Stimulated activated CD4-positive, alpha-beta T cell treated with anti-CD3 and anti-CD28 coated beads, TNF-alpha, amount 100 ng/mL, for 4 hours (primary cell): ENCODE results near the gene OR52N2.

Experiments
- DNase-seq, 3 experiments: peaks; one replicate each; pipeline ENCODE4 v3.0.0-alpha.2; 2020; ENCODE audit warnings: low read depth in 3 of 3

Gene OR52N2

GRCh38 chr11:5808500-5809121 is at the start of gene OR52N2:
Gene OR52N2 (plus strand): TSS chr11:5808924. CDS start chr11:5820336, 11,412 bp downstream.
- peak; percentile 44 to 50 (median 49) for DNase-seq

- no peak for DNase-seq
Measured at GRCh38 chr11:5767056-5767455, 41.7 kb upstream of the OR52N2 start.

GRCh38 chr11:5783255-5783654 is 25.5 kb upstream of the OR52N2 start, which contains the start of gene OR52N5:
Gene OR52N5 (minus strand): TSS chr11:5783355. CDS start chr11:5778634, 4,721 bp downstream.
- DNase-seq: no peak

- DNase-seq: no peak
Measured at GRCh38 chr11:5791165-5791564, 17.6 kb upstream of the OR52N2 start, which contains the start of gene OR52N1. Gene OR52N1 (minus strand): TSS chr11:5791265. CDS start chr11:5788816, 2,449 bp downstream.

- no peak for DNase-seq
Measured at GRCh38 chr11:5796541-5796940, 12.2 kb upstream of the OR52N2 start.

GRCh38 chr11:5803982-5804381 is 4.7 kb upstream of the OR52N2 start:
- DNase-seq: no peak

- no peak for DNase-seq
Measured at GRCh38 chr11:5807580-5807979, 1.1 kb upstream of the OR52N2 start.

- DNase-seq: no peak
Measured at GRCh38 chr11:5809122-5809519, 397 bp downstream of the OR52N2 start.

- no peak for DNase-seq
Measured at GRCh38 chr11:5809905-5810795, 1.4 kb downstream of the OR52N2 start.

GRCh38 chr11:5815534-5815933 is 6.8 kb downstream of the OR52N2 start:
- no peak for DNase-seq

- no peak for DNase-seq
Measured at GRCh38 chr11:5818245-5818886, 9.6 kb downstream of the OR52N2 start.

GRCh38 chr11:5831196-5831829 is 22.6 kb downstream of the OR52N2 start:
- no peak for DNase-seq

GRCh38 chr11:5833446-5833845 is 24.7 kb downstream of the OR52N2 start:
- DNase-seq: no peak

- DNase-seq: no peak
Measured at GRCh38 chr11:5837695-5838094, 29.0 kb downstream of the OR52N2 start.

- no peak for DNase-seq
Measured at GRCh38 chr11:5841797-5842196, 33.1 kb downstream of the OR52N2 start, which contains the start of gene OR52E6. Gene OR52E6 (minus strand): TSS chr11:5841897. CDS start chr11:5841897, 0 bp downstream.

- no peak for DNase-seq
Measured at GRCh38 chr11:5846701-5847100, 38.0 kb downstream of the OR52N2 start.

- no peak for DNase-seq
Measured at GRCh38 chr11:5847711-5848110, 39.0 kb downstream of the OR52N2 start.

- DNase-seq: no peak
Measured at GRCh38 chr11:5851002-5851401, 42.3 kb downstream of the OR52N2 start.

GRCh38 chr11:5857590-5857989 is 48.9 kb downstream of the OR52N2 start, which contains the start of gene OR52E8:
Gene OR52E8 (minus strand): TSS chr11:5857690. CDS start chr11:5857690, 0 bp downstream.
- no peak for DNase-seq

GRCh38 chr11:5865826-5866225 is 57.1 kb downstream of the OR52N2 start:
- DNase-seq: no peak
